Activated CD4-positive, CD25-positive, alpha-beta regulatory T cell treated with anti-CD3 and anti-CD28 coated beads, Interleukin-2, amount 50 U/mL, for 24 hours (primary cell): ENCODE results near the gene SLC45A1.
"Not testable (repeated sequence)": the region's sequence is repeated elsewhere in the genome, so short reads cannot be mapped to it uniquely, and the experiment has no call there.

Experiments used
- ATAC-seq, 2 donors: fragments of 150-1000 bp; cut with Tn5 transposase; one replicate each; pipeline ENCODE4 v1.10.0; 2021; ENCODE audit warnings: mild to moderate bottlenecking in 1 of 2, moderate library complexity in 1 of 2

SLC45A1 gene

GRCh38 chr1:8317647-8318381 is at the start of gene SLC45A1:
Gene SLC45A1, plus strand, starts transcription at chr1:8318114. Its CDS starts 6,216 bp downstream, at chr1:8324330.
- peak; percentile 94 to 95 for ATAC-seq

DNA sequence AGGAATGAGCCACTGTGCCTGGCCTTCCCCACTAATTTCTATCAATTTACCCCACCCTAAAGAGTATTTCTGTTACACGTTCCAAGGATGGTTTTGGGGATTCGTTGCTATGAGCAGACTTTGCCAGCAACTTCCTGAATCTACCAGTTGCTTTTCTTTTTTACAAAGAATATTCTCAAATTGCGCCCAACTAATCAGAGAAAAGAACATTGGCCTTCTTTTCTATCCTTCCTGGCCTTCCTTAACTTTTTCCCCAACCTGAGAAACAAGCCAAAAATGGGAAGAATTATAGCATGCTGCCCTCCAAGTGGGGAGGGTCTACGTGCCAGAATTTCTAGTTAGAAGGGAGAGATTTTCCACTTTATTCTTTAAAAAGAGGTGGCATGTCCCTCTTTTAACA is 44.9 kb upstream of the SLC45A1 start:
- no peak for ATAC-seq

GRCh38 chr1:8274352-8274751 is 43.6 kb upstream of the SLC45A1 start:
- ATAC-seq = no peak

- no peak for ATAC-seq
Observed at GRCh38 chr1:8276173-8276914, 41.6 kb upstream of the SLC45A1 start.

GRCh38 chr1:8276932-8277331 is 41.0 kb upstream of the SLC45A1 start:
- ATAC-seq = no peak

- ATAC-seq = not testable (repeated sequence)
Observed at GRCh38 chr1:8278677-8279076, 39.2 kb upstream of the SLC45A1 start.

- ATAC-seq = no peak
Observed at GRCh38 chr1:8281843-8282509, 35.9 kb upstream of the SLC45A1 start.

DNA sequence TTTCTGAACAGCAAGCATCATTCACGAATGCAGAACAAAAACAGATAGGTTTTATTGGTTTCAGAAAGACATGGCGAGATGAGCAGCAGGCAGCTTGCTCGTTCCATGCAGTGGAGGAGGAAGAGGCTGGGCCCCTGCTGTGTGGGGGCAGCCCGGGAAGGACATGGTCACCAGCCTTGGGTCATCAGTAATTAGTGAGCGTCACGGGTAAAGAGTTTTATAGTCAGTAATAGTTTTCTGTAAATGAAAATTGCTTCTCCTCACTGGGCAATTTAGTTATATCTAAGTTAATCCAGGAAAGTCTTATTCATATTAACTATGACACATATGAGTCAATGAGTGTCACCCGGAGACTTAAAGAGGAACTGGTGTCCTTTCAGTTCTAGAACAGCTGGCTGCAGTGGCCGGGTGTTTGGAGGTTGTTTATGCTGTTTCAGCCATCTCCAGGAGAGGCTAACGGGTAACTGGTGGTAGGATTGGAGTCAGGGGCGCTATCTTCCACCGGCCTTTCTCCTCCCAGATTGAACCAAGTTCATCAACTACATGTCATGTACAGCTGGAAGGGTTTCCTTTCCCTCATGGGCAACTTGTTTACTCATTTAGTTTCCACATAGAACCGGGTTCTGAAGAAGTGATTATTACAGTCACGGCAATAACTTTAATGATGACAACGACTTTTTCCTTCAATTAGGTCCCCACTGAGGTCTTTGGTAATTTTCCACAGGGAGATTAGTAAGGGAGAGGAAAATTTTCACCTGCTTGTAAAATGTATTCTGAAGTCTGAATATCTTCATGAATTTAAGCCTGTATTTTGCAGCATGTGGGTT is 34.6 kb upstream of the SLC45A1 start:
- ATAC-seq = peak; percentile 80 to 85

- no peak for ATAC-seq
Observed at GRCh38 chr1:8284127-8284526, 33.8 kb upstream of the SLC45A1 start.

GRCh38 chr1:8285103-8285502 is 32.8 kb upstream of the SLC45A1 start:
- no peak for ATAC-seq

DNA sequence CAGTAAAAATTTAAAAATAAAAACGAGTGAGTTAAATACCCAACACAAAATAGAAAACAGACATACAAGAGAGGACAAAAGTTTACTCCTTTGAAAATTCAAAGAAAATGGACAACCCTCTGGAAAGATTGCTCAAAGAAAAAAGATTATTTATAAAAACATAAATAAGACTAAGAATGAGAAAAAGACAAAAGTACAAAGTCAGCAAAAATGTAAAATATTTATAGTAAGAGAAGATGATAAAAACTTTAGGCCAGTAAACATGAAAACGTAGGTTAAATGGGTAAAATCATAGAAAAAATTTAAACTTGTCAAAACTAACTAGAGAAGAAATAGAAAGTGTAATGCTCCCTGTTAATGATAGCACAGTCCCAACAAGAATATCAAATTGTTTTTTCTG is 31.9 kb upstream of the SLC45A1 start:
- ATAC-seq = no peak

GRCh38 chr1:8293118-8293517 is 24.8 kb upstream of the SLC45A1 start:
- ATAC-seq = no peak

- no peak for ATAC-seq
Observed at GRCh38 chr1:8293641-8294169, 24.2 kb upstream of the SLC45A1 start.

GRCh38 chr1:8294170-8294697 is 23.7 kb upstream of the SLC45A1 start:
- no peak for ATAC-seq

DNA sequence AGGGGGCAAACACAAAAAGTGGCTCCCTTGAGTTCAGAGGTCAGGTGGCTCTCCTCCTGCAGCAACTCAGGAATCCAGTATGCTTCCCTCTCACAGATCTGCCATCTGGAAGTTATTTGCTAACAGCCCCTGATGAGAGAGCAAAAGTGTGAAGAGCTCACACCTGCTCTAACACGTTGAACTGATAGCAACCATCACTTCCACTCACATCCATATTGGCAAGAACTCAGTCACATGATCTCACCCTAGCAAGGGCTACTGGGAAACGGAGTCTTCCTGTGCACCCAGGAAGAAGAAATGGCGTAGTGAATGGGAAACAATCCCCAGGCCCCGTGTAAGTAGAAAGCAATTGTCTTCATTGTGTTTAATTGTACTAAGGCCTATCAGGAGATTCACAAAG is 20.7 kb upstream of the SLC45A1 start:
- ATAC-seq = no peak

GRCh38 chr1:8299963-8300362 is 18.0 kb upstream of the SLC45A1 start:
- ATAC-seq = no peak

- ATAC-seq = no peak
Observed at GRCh38 chr1:8302081-8302956, 15.6 kb upstream of the SLC45A1 start.

- no peak for ATAC-seq
Observed at GRCh38 chr1:8303141-8303540, 14.8 kb upstream of the SLC45A1 start.

DNA sequence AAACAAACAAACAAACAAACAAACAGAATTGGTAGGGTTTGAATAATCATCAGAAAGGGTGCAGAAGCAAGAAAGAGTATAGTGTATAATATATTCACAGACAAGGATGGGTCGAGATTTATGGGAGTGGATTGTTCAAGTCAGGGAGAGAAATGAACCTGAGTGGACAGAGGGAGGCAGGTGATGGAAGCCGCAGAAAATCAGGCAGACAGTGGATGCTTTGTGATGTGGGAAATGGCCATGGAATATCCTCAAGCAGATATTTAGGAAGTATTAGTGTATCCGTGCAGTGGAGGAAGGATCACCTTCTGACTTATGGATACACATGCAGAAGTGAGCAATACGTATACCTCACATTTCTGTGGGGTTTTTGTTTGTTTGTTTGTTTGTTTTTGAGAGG is 14.0 kb upstream of the SLC45A1 start:
- ATAC-seq = no peak

- ATAC-seq = no peak
Observed at GRCh38 chr1:8307628-8308027, 10.3 kb upstream of the SLC45A1 start.

DNA sequence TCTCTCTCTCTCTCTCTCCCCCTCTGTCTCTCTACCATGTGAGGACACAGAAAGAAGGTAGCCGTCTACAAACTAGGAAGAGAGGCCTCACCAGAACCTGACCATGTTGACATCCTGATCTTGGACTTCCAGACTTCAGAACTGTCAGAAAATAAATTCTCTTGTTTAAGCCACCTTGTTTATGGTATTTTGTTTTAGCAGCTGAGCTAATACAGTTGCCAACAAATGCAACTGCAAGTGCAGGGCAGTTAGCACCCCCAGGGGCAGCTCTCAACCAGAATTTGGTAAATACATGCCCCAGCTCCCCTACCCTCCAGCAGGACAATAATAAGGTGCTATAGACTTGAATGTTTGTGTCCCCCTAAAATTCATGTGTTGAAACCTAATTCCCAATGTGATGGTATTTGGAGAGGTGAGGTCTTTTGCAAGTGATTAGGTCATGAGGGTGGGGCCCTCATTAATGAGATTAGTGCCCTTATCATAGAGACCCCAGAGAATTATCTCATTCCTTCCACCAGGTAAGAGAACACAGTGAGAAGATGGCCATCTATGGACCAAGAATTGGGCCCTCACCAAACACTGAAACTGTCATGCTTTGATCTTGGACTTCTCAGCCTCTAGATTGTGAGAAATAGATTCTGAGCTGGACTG is 6.7 kb upstream of the SLC45A1 start:
- no peak for ATAC-seq
